Kidney glomerular epithelial cell (primary cell): ENCODE measurements around the gene OGDH.

Source experiments
- DNase-seq: peaks from one replicate; lab custom pipeline; 2025; lab: John Stamatoyannopoulos, UW

OGDH gene

GRCh38 chr7:44618045-44618444, 11.6 kb downstream of the OGDH start:
- no peak for DNase-seq

GRCh38 chr7:44618753-44619152, 12.3 kb downstream of the OGDH start:
- peak; percentile 56 for DNase-seq

- no peak for DNase-seq
Measured at GRCh38 chr7:44621034-44621749, 14.8 kb downstream of the OGDH start.

GRCh38 chr7:44621750-44622103, 15.3 kb downstream of the OGDH start:
- no peak for DNase-seq

GRCh38 chr7:44622342-44623151, 16.1 kb downstream of the OGDH start:
- DNase-seq, result no peak

- DNase-seq, result no peak
Measured at GRCh38 chr7:44624318-44624717, 17.9 kb downstream of the OGDH start.

- DNase-seq, result no peak
Measured at GRCh38 chr7:44625526-44626471, 19.4 kb downstream of the OGDH start.

- DNase-seq, result no peak
Measured at GRCh38 chr7:44626620-44627019, 20.2 kb downstream of the OGDH start.

- no peak for DNase-seq
Measured at GRCh38 chr7:44629829-44630522, 23.5 kb downstream of the OGDH start.

GRCh38 chr7:44630792-44631457, 24.5 kb downstream of the OGDH start:
- DNase-seq, result no peak

GRCh38 chr7:44631458-44632115, 25.2 kb downstream of the OGDH start:
- no peak for DNase-seq

- no peak for DNase-seq
Measured at GRCh38 chr7:44632196-44632595, 25.8 kb downstream of the OGDH start.

GRCh38 chr7:44633254-44634186, 27.1 kb downstream of the OGDH start:
- peak; percentile 85 for DNase-seq

- DNase-seq, result no peak
Measured at GRCh38 chr7:44634187-44634838, 27.9 kb downstream of the OGDH start.

- no peak for DNase-seq
Measured at GRCh38 chr7:44634839-44635591, 28.6 kb downstream of the OGDH start.

GRCh38 chr7:44636041-44636584, 29.7 kb downstream of the OGDH start:
- no peak for DNase-seq

GRCh38 chr7:44636926-44637325, 30.5 kb downstream of the OGDH start:
- DNase-seq, result no peak
